Measurements from ENCODE around the gene SPATA31C1.

The SPATA31C1 gene

GRCh38 chr9:87880116-87880515 is 37.6 kb upstream of the SPATA31C1 start:
- Histone ChIP-seq H2AFZ (ENCODE audit: low read depth, low read length) (no peak overlapping the region), H3K4me3 (ENCODE audit: insufficient read depth in 1 of 2, low read depth in 1 of 2, low read length in 2 of 2) (no peak overlapping the region), H2BK15ac (ENCODE audit: low read depth, poor library complexity, severe bottlenecking) (no peak overlapping the region), H2BK12ac (ENCODE audit: low read length in 2 of 2) (peak overlapping the region in 1 of 2 experiments; percentile 15), H3K27me3 (ENCODE audit: control insufficient read depth in 1 of 2, insufficient read depth in 1 of 2, low read length in 2 of 2) (no peaks in the 10 kb centered on the region), H3K23ac (ENCODE audit: low read length in 2 of 2) (no peak overlapping the region), H3K14ac (ENCODE audit: low read length in 2 of 2) (no peak overlapping the region), H4K91ac (ENCODE audit: low read length) (no peak overlapping the region), H3K9me3 (ENCODE audit: control insufficient read depth, low read length) (peaks cover 8% of the 10 kb centered on the region), H3K9ac (ENCODE audit: low read length) (no peak overlapping the region), H2AK5ac (ENCODE audit: low read length, severe bottlenecking) (peak overlapping the region; percentile 57), H3K79me1 (replicated peaks; ENCODE audit: low read length, poor library complexity, severe bottlenecking) (no peaks in the 10 kb centered on the region), H2BK120ac (ENCODE audit: low read depth, low read length) (no peak overlapping the region), H3K36me3 (ENCODE audit: control insufficient read depth in 1 of 2, insufficient read depth in 2 of 2, low read depth in 1 of 2, low read length in 2 of 2) (no peaks in the 10 kb centered on the region), H4K8ac (ENCODE audit: low read length) (peak overlapping the region; percentile 39), H3K4ac (ENCODE audit: low read depth in 1 of 2, low read length in 2 of 2) (no peak overlapping the region), H3K27ac (ENCODE audit: low read length, poor library complexity, severe bottlenecking) (no peak overlapping the region), H3K18ac (ENCODE audit: low read depth in 1 of 2, low read length in 2 of 2) (peak overlapping the region in 1 of 2 experiments; percentile 34), H3K4me2 (ENCODE audit: low read length, poor library complexity, severe bottlenecking) (no peak overlapping the region), H3K4me1 (ENCODE audit: control insufficient read depth, insufficient read depth, low read depth, low read length) (no peaks in the 10 kb centered on the region), H2BK5ac (ENCODE audit: low read depth, low read length, poor library complexity, severe bottlenecking) (no peak overlapping the region)
- no peak for DNase-seq
- 67% methylated on average over 8 of the region's 8 CpGs for WGBS

- Histone ChIP-seq H3K36me3 (ENCODE audit: control insufficient read depth in 1 of 2, insufficient read depth in 2 of 2, low read depth in 1 of 2, low read length in 2 of 2) (no peaks in the 10 kb centered on the region), H3K79me1 (replicated peaks; ENCODE audit: low read length, poor library complexity, severe bottlenecking) (no peaks in the 10 kb centered on the region), H3K4ac (ENCODE audit: low read depth in 1 of 2, low read length in 2 of 2) (peak overlapping the region in 1 of 2 experiments; percentile 10), H3K23ac (ENCODE audit: low read length in 2 of 2) (no peak overlapping the region), H3K14ac (ENCODE audit: low read length in 2 of 2) (peak overlapping the region in 1 of 2 experiments; percentile 81), H3K4me2 (ENCODE audit: low read length, poor library complexity, severe bottlenecking) (no peak overlapping the region), H3K18ac (ENCODE audit: low read depth in 1 of 2, low read length in 2 of 2) (peak overlapping the region in 1 of 2 experiments; percentile 54), H3K4me3 (ENCODE audit: insufficient read depth in 1 of 2, low read depth in 1 of 2, low read length in 2 of 2) (no peak overlapping the region), H4K91ac (ENCODE audit: low read length) (no peak overlapping the region), H3K27ac (ENCODE audit: low read length, poor library complexity, severe bottlenecking) (no peak overlapping the region), H2AK5ac (ENCODE audit: low read length, severe bottlenecking) (no peak overlapping the region), H3K27me3 (ENCODE audit: control insufficient read depth in 1 of 2, insufficient read depth in 1 of 2, low read length in 2 of 2) (no peaks in the 10 kb centered on the region), H3K9ac (ENCODE audit: low read length) (no peak overlapping the region), H3K4me1 (ENCODE audit: control insufficient read depth, insufficient read depth, low read depth, low read length) (no peaks in the 10 kb centered on the region), H2BK5ac (ENCODE audit: low read depth, low read length, poor library complexity, severe bottlenecking) (no peak overlapping the region), H4K8ac (ENCODE audit: low read length) (no peak overlapping the region), H3K9me3 (ENCODE audit: control insufficient read depth, low read length) (peaks cover 8% of the 10 kb centered on the region), H2BK12ac (ENCODE audit: low read length in 2 of 2) (peak overlapping the region in 1 of 2 experiments; percentile 15), H2BK120ac (ENCODE audit: low read depth, low read length) (no peak overlapping the region), H2BK15ac (ENCODE audit: low read depth, poor library complexity, severe bottlenecking) (no peak overlapping the region), H2AFZ (ENCODE audit: low read depth, low read length) (no peak overlapping the region)
- WGBS, result 96% methylated on average over 5 of the region's 6 CpGs
- DNase-seq, result no peak
Measured at GRCh38 chr9:87880683-87881082, 37.1 kb upstream of the SPATA31C1 start.

- H2BK12ac ChIP-seq (ENCODE audit: low read length in 2 of 2), result no peak within 1 kb of the TSS
- H3K4me2 ChIP-seq (ENCODE audit: low read length, poor library complexity, severe bottlenecking), result no peak within 1 kb of the TSS
- H3K27me3 ChIP-seq (ENCODE audit: control insufficient read depth in 1 of 2, insufficient read depth in 1 of 2, low read length in 2 of 2), result peaks cover 0 to 4% of the 10 kb centered on the region in 2 experiments
- no peak within 1 kb of the TSS for H4K8ac ChIP-seq (ENCODE audit: low read length)
- no peak within 1 kb of the TSS for H4K91ac ChIP-seq (ENCODE audit: low read length)
- H3K36me3 ChIP-seq (ENCODE audit: control insufficient read depth in 1 of 2, insufficient read depth in 2 of 2, low read depth in 1 of 2, low read length in 2 of 2), result no peaks in the 10 kb centered on the region
- H2AK5ac ChIP-seq (ENCODE audit: low read length, severe bottlenecking), result no peak within 1 kb of the TSS
- no peak within 1 kb of the TSS for H2BK120ac ChIP-seq (ENCODE audit: low read depth, low read length)
- DNase-seq, result no peak
- no peak within 1 kb of the TSS for H3K27ac ChIP-seq (ENCODE audit: low read length, poor library complexity, severe bottlenecking)
- WGBS, result 62% methylated on average over 3 of the region's 5 CpGs
- no peaks in the 10 kb centered on the region for H3K4me1 ChIP-seq (ENCODE audit: control insufficient read depth, insufficient read depth, low read depth, low read length)
- no peak within 1 kb of the TSS for H2BK15ac ChIP-seq (ENCODE audit: low read depth, poor library complexity, severe bottlenecking)
- H3K23ac ChIP-seq (ENCODE audit: low read length in 2 of 2), result no peak within 1 kb of the TSS
- no peak within 1 kb of the TSS for H3K4me3 ChIP-seq (ENCODE audit: insufficient read depth in 1 of 2, low read depth in 1 of 2, low read length in 2 of 2)
- no peaks in the 10 kb centered on the region for H3K79me1 ChIP-seq (replicated peaks; ENCODE audit: low read length, poor library complexity, severe bottlenecking)
- H2BK5ac ChIP-seq (ENCODE audit: low read depth, low read length, poor library complexity, severe bottlenecking), result no peak within 1 kb of the TSS
- H3K9ac ChIP-seq (ENCODE audit: low read length), result no peak within 1 kb of the TSS
- H3K4ac ChIP-seq (ENCODE audit: low read depth in 1 of 2, low read length in 2 of 2), result no peak within 1 kb of the TSS
- no peak within 1 kb of the TSS for H2AFZ ChIP-seq (ENCODE audit: low read depth, low read length)
- no peak within 1 kb of the TSS for H3K14ac ChIP-seq (ENCODE audit: low read length in 2 of 2)
- H3K9me3 ChIP-seq (ENCODE audit: control insufficient read depth, low read length), result peaks cover 8% of the 10 kb centered on the region
- H3K18ac ChIP-seq (ENCODE audit: low read depth in 1 of 2, low read length in 2 of 2), result peak within 1 kb of the TSS in 1 of 2 experiments; percentile 6
Measured at GRCh38 chr9:87882627-87883026, 35.1 kb upstream of the SPATA31C1 start, which contains the start of gene SPATA31E1. TSS of gene SPATA31E1 (plus strand) at chr9:87882877. CDS start at chr9:87882892, 15 bp downstream.

GRCh38 chr9:87883274-87883673 is 34.5 kb upstream of the SPATA31C1 start:
- Histone ChIP-seq H2BK12ac (ENCODE audit: low read length in 2 of 2) (no peak overlapping the region), H4K8ac (ENCODE audit: low read length) (no peak overlapping the region)
- WGBS, result 89% methylated on average over 6 of the region's 6 CpGs

More at GRCh38 chr9:87883274-87883673, 34.5 kb upstream of the SPATA31C1 start:
- no peak overlapping the region for H3K14ac ChIP-seq (ENCODE audit: low read length in 2 of 2)
- H2BK5ac ChIP-seq (ENCODE audit: low read depth, low read length, poor library complexity, severe bottlenecking), result no peak overlapping the region
- H3K9me3 ChIP-seq (ENCODE audit: control insufficient read depth, low read length), result peaks cover 4% of the 10 kb centered on the region
- H4K91ac ChIP-seq (ENCODE audit: low read length), result no peak overlapping the region
- H3K18ac ChIP-seq (ENCODE audit: low read depth in 1 of 2, low read length in 2 of 2), result peak overlapping the region in 1 of 2 experiments; percentile 6
- no peak overlapping the region for H3K9ac ChIP-seq (ENCODE audit: low read length)
- H2BK120ac ChIP-seq (ENCODE audit: low read depth, low read length), result no peak overlapping the region
- DNase-seq, result no peak
- H3K4me3 ChIP-seq (ENCODE audit: insufficient read depth in 1 of 2, low read depth in 1 of 2, low read length in 2 of 2), result no peak overlapping the region
- no peak overlapping the region for H3K4me2 ChIP-seq (ENCODE audit: low read length, poor library complexity, severe bottlenecking)
- H2AK5ac ChIP-seq (ENCODE audit: low read length, severe bottlenecking), result no peak overlapping the region
- H3K36me3 ChIP-seq (ENCODE audit: control insufficient read depth in 1 of 2, insufficient read depth in 2 of 2, low read depth in 1 of 2, low read length in 2 of 2), result no peaks in the 10 kb centered on the region
- H3K4me1 ChIP-seq (ENCODE audit: control insufficient read depth, insufficient read depth, low read depth, low read length), result no peaks in the 10 kb centered on the region
- no peak overlapping the region for H2AFZ ChIP-seq (ENCODE audit: low read depth, low read length)
- H3K23ac ChIP-seq (ENCODE audit: low read length in 2 of 2), result no peak overlapping the region
- no peak overlapping the region for H3K4ac ChIP-seq (ENCODE audit: low read depth in 1 of 2, low read length in 2 of 2)
- no peaks in the 10 kb centered on the region for H3K79me1 ChIP-seq (replicated peaks; ENCODE audit: low read length, poor library complexity, severe bottlenecking)
- no peak overlapping the region for H2BK15ac ChIP-seq (ENCODE audit: low read depth, poor library complexity, severe bottlenecking)
- H3K27me3 ChIP-seq (ENCODE audit: control insufficient read depth in 1 of 2, insufficient read depth in 1 of 2, low read length in 2 of 2), result peaks cover 0 to 4% of the 10 kb centered on the region in 2 experiments
- no peak overlapping the region for H3K27ac ChIP-seq (ENCODE audit: low read length, poor library complexity, severe bottlenecking)
